Measurements from ENCODE around the gene FOCAD.

FOCAD gene

GRCh38 chr9:20646656-20647055 lies 37.4 kb upstream of the FOCAD start:
- H3K36me3 ChIP-seq (ENCODE audit: control insufficient read depth, low read length) = no peaks in the 10 kb centered on the region
- H3K4me2 ChIP-seq (ENCODE audit: low read length) = no peak overlapping the region
- no peaks in the 10 kb centered on the region for H3K4me1 ChIP-seq (ENCODE audit: control insufficient read depth, low read length)
- peaks cover 26% of the 10 kb centered on the region for H3K27me3 ChIP-seq (ENCODE audit: control insufficient read depth, low read length)
- TF ChIP-seq CTCF (IDR thresholded peaks at IDR 0.05; ENCODE audit: low read depth, low read length, poor library complexity, severe bottlenecking) (no peak), EZH2phosphoT487 (IDR thresholded peaks at IDR 0.05; ENCODE audit: borderline replicate concordance, low read length) (no peak)
- no peaks in the 10 kb centered on the region for H4K20me1 ChIP-seq (ENCODE audit: control insufficient read depth, insufficient read depth, low read depth, low read length)
- H3K9me3 ChIP-seq (ENCODE audit: control insufficient read depth, insufficient read depth, low read length) = no peaks in the 10 kb centered on the region
- no peak overlapping the region for H3K27ac ChIP-seq (ENCODE audit: low read depth, low read length)
- H3K79me2 ChIP-seq (ENCODE audit: control insufficient read depth, low read length) = no peaks in the 10 kb centered on the region
- H3F3A ChIP-seq (ENCODE audit: control insufficient read depth, insufficient read depth) = no peaks in the 10 kb centered on the region
- H3K4me3 ChIP-seq (ENCODE audit: low read length) = no peak overlapping the region
- no peaks in the 10 kb centered on the region for H3K9me2 ChIP-seq (replicated peaks; ENCODE audit: control insufficient read depth, low read length)

DNA sequence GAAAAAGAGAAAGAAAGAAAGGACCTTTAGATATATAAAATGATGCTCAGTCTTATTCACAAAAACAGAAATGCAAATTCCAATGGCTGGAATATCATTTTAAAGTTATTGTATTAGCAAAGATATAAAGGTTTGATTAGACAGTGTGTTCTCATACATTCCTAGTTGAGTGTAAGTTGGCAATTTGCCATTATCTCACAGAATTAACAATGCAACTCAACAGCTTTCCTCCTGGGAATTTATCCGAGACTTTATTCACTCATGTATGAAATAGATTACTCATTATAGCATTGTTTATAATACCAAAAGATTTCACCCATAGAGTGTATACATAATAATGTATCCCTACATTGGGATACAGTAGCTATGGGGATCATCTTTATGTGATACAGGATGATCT lies 34.7 kb upstream of the FOCAD start:
- no peaks in the 10 kb centered on the region for H3K9me3 ChIP-seq (ENCODE audit: control insufficient read depth, insufficient read depth, low read length)
- TF ChIP-seq CTCF (IDR thresholded peaks at IDR 0.05; ENCODE audit: low read depth, low read length, poor library complexity, severe bottlenecking) (no peak), EZH2phosphoT487 (IDR thresholded peaks at IDR 0.05; ENCODE audit: borderline replicate concordance, low read length) (no peak)
- H3K79me2 ChIP-seq (ENCODE audit: control insufficient read depth, low read length) = no peaks in the 10 kb centered on the region
- H3F3A ChIP-seq (ENCODE audit: control insufficient read depth, insufficient read depth) = no peaks in the 10 kb centered on the region
- H3K27me3 ChIP-seq (ENCODE audit: control insufficient read depth, low read length) = peaks cover 7% of the 10 kb centered on the region
- no peak overlapping the region for H3K4me3 ChIP-seq (ENCODE audit: low read length)
- H4K20me1 ChIP-seq (ENCODE audit: control insufficient read depth, insufficient read depth, low read depth, low read length) = no peaks in the 10 kb centered on the region
- no peaks in the 10 kb centered on the region for H3K36me3 ChIP-seq (ENCODE audit: control insufficient read depth, low read length)
- no peaks in the 10 kb centered on the region for H3K4me1 ChIP-seq (ENCODE audit: control insufficient read depth, low read length)
- H3K4me2 ChIP-seq (ENCODE audit: low read length) = no peak overlapping the region
- no peak overlapping the region for H3K27ac ChIP-seq (ENCODE audit: low read depth, low read length)
- no peaks in the 10 kb centered on the region for H3K9me2 ChIP-seq (replicated peaks; ENCODE audit: control insufficient read depth, low read length)

DNA sequence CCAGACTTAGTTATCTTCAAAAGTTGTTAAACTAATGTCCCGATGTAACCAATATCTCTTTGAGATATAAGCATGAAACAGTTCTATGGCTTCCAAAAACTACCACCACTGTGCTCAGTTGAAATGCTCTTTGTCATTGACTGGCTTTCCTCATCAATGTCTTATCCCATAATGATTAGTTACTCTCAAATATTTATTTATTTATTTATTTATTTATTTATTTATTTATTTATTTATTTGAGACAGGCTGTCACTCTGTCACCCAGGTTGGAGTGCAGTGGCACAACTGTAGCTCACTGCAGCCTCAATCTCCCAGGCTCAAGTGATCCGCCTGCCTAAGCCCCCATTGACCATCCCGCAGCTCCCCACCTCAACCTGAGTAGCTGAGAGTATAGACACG lies 33.7 kb upstream of the FOCAD start:
- Histone ChIP-seq H3K27ac (ENCODE audit: low read depth, low read length) (no peak overlapping the region), H3K79me2 (ENCODE audit: control insufficient read depth, low read length) (no peaks in the 10 kb centered on the region), H3K4me3 (ENCODE audit: low read length) (no peak overlapping the region), H3K4me2 (ENCODE audit: low read length) (no peak overlapping the region), H3K4me1 (ENCODE audit: control insufficient read depth, low read length) (no peaks in the 10 kb centered on the region), H3F3A (ENCODE audit: control insufficient read depth, insufficient read depth) (no peaks in the 10 kb centered on the region), H4K20me1 (ENCODE audit: control insufficient read depth, insufficient read depth, low read depth, low read length) (no peaks in the 10 kb centered on the region), H3K36me3 (ENCODE audit: control insufficient read depth, low read length) (no peaks in the 10 kb centered on the region), H3K9me3 (ENCODE audit: control insufficient read depth, insufficient read depth, low read length) (no peaks in the 10 kb centered on the region), H3K27me3 (ENCODE audit: control insufficient read depth, low read length) (peaks cover 9% of the 10 kb centered on the region), H3K9me2 (replicated peaks; ENCODE audit: control insufficient read depth, low read length) (no peaks in the 10 kb centered on the region)
- TF ChIP-seq EZH2phosphoT487 (IDR thresholded peaks at IDR 0.05; ENCODE audit: borderline replicate concordance, low read length) (no peak), CTCF (IDR thresholded peaks at IDR 0.05; ENCODE audit: low read depth, low read length, poor library complexity, severe bottlenecking) (no peak)

Measured in DOHH2 (cell line).